ENCODE results near the gene EPDR1.
"Not testable (repeated sequence)": the region's sequence is repeated elsewhere in the genome, so short reads cannot be mapped to it uniquely, and the experiment has no call there.

Gene EPDR1

DNA sequence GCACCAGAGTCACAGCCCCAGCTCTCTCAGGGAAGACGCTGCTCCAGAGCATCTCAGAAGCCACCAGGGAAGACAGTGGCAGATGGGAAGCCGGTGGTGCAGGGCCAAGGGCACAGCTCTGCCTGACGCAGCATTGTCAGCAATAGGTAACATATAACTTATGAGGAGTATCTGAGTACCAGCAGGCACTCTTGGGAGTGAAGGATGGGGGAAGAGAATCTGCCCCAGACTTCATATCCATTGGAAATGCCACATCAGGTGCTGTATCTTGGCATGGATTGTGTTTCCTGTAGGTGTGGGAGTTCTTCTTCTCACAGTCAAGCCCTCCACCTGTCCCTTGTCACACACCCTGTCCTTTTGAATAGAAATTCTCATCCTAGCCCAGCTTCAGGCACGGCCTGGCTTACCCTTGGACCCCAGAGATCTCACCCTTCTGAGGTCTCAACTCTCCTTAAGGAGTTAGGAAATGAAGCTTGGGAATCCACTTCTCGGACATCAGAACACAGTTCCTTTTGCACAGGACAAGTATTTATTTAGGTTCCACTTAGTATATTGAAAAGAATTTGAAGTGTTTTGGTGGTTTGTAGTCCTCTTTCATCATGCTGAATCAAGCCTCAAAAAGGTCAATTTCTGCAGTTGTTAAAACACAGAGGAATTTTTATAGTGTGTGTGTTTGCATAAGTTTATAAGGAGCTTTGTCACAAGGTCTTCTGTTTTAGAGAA lies 9.9 kb downstream of the EPDR1 start:
- DNase-seq: no peak

DNA sequence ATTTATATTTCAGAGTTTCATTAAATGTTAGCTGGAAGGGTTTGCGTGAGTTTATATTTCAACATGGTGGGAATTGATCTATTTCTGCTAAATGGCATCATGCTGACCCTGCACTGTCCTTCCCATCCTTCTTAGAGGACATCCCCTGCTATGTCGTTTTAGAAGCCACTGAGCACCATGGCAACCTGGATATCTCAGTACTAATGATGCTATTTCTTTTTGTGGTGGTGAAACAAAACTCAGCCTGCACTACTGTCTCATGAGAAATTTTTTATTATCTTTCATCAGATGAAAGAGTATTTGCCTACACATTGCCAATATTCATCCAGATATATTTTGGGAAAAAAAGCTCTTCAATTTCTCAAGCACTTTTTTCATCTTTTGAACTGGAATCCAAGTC lies 12.1 kb downstream of the EPDR1 start:
- DNase-seq: no peak

DNA sequence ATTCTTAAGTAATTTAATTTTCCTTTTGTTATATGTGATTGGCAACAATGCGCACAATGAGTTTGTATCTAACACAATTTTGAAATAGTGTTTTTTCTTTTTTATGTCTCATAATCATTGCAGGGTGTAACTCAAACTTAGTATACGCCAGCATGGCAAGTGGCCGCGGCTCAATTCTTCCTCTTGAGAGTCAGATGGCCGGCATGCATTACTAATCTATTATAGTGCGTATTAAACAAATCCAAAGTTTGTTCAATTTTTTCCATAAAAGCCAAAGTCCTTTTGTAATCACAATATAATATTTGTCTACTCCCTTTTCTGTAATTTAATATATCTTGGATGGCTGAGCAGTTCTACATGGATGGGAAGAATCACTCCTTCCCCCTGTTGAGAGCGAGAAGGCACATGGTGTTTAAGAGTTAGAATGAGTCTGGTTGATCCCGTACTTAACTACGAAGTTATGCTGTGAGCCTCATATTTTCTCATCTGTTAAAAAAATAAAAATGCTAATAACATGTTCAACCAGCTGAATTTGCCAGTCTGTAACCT lies 12.7 kb downstream of the EPDR1 start:
- DNase-seq: no peak

DNA sequence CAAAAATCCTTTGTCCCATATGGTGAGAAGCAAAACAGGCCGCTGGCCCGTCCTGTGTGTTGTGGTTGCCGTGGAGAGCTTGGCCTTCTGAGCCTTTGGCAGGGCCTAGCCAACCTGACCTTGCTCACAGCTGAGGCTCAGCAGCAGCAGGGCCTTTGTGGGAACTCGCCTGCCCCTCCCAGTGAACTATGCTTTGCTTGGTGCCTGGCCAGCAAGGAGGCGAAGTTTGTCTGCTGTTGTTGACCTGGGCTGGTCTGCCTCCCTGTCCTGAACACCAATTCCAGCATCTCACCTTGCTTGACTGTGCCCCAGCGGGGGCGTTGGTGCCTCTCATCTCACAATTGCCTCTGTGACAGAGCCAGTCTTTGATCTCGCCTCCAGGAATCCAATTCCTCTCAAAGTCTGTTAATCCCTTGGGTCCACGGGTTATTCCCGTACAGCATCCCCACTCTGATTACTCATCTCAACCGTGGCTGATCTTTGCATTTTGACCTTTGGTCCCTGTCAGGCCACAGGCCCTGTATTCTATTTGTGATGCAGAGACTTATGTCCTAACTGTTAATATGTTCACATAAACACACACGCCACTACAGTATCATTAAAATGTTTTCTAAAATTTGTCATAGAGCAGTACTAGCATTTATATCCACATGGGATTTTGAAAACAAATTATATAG lies 22.6 kb downstream of the EPDR1 start:
- DNase-seq: no peak

DNA sequence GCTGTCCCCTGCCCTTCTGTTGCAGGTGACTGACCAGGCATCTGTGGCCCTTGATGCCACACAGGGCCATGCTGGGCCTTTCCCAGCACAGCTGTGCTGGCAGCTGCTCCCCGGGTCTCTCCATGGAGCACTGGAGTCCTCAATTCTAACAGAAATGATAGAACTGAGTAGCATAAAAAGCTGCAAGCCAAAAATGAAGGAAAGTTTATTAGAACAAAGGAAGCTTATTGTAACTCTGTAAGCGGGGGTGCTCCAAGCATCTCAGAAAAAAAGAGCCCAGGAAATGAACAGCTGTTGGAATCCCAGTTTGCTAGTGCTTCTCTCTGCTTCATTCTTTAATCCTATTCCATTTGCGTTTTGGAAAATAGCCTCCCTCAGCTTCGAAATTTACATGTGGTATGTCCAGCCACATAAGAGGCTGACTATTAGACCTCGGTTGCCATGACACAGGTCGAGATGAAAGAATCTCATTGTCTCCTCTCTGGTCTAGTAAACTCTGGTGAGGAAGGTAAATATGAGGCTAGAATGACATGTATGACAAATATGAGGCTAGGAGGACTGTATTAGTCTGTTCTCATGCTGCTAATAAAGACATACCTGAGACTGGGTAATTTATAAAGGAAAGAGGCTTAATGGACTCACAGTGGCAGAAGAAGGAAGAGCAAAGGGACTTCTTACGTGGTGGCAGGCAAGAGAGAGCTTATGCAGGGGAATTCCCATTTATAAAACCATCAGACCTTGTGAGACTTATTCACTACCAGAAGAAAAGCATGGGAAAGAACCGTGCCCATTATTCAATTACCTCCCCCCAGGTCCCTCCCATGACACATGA lies 23.7 kb downstream of the EPDR1 start:
- no peak for DNase-seq

DNA sequence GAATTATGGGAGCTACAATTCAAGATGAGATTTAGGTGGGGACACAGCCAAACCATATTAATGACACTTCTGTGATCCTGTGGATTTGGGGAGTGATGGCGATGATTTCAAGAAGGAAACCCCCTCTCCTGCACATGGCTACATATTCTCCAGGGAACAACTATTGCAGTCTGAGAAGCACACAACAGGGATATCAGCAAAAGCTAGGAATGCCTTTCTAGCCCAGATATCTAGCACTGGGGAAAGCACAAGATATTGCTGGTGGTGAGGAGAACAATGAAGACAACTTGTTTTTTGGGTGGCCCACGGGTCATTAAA lies 24.3 kb downstream of the EPDR1 start:
- DNase-seq: no peak

DNA sequence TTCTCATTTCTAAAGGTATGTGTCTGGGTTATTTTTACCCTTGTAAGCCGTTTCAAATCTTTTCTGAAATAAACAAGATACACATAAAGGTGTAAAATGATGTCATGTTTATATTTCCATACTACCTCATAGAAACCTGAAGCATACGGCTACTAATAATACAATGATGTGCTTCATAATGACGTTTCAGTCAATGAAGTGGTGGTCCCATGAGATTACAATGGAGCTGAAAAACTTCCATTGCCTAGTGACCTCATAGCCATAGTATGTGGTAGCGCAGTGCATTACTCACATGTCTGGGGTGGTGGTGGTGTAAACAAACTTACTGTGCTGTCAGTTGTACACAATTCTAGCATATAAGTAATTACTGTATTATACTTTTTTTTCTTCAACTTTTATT lies 24.9 kb downstream of the EPDR1 start:
- DNase-seq: no peak

DNA sequence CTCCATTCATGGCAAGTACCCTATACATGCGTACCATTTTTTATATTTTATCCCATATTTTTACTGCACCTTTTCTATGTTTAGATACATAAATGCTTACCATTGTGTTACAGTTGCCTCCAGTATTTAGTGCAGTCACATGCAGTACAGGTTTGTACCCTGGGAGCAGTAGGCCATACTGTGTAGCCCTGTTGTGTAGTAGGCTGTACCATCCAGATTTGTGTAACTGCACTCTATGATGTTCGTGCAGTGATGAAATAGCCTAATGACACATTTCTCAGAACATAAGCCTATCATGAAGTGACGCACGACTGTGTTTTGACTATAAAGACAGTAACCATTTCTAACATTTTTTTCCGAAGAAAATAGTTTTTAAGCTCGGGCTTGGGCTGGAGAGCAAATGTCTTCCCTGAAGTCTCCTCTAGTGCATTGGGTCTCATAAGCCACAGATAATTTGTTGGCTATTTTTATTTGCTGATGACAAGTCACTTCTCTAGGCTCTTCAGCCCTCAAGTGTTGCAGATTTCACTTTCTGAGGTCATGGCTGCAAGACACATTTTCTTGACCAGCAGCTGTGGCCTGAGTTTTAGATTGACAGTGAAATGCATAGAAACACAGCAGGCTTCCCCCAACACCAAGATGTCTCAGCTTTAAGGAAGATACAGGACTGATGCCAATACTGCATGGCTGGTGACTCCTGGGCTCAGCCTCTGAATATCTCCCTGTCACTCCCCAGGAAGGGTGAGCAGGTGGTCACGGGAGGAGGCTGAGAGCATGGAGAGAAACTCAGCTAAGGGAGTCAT lies 26.9 kb downstream of the EPDR1 start:
- no peak for DNase-seq

DNA sequence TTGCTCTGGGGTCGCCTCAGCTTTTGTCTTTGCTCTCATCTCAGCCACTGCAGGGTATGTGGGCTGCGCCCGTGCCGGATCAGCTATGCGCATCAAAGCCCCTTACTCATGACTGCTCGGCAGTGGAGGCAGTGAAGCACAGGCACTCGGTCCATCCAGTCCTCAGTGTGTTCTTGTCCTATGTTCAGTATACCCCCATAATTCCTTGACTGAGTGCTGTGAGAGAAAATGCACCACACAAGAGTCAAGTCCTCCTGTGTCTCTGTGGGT lies 27.4 kb downstream of the EPDR1 start:
- DNase-seq: no peak

DNA sequence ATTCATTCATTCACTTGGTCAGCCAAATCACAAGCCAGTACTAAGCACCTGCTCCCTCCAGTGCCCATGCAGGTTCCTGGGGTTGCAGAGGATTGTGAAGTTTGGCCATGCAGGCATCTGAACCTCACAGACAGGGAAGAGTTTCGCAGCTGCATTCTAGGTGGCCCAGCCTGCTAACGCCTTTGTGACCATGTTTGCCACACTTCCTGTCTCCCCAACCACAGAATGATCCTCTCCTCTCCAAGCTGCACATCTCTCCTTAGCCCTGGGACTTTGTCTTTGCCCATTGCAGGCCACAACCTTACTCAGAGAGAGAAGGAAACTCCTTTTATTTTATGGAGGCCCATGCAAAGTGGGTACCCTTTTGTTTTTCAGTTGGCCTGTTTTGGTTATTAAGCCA lies 31.8 kb downstream of the EPDR1 start:
- DNase-seq: peak in 1 of 2 donors; percentile 43

DNA sequence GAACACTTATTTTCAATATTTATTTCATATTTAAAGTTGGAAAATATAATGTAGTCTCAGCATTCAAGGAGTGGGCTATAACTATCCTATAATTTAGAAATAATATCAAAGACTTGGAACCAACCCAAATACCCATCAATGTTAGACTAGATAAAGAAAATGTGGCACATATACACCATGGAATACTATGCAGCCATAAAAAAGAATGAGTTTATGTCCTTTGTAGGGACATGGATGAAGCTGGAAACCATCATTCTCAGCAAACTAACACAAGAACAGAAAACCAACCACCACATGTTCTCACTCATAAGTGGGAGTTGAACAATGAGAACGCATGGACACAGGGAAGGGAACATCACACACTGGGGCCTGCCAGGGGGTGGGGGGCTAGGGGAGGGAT lies 33.8 kb downstream of the EPDR1 start:
- not testable (repeated sequence) for DNase-seq

DNA sequence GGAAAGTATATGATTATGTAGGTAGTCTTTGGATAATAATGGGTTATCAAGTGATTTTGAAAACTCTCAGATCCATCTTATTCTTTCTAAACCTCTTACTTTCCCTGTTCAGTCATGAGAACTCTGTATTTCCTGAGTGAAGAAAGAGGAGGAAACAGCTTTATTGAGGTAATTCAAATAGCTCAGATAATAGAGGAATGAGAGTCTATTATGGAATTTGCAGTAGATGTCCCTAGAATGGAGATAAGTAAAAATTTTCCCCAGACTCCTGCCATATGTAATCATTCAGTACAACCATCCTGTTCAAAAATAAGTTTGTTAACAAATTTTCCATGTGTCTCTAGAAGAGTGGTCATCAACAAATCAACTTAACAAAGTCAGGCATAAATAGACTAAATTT lies 36.4 kb downstream of the EPDR1 start:
- DNase-seq: no peak

DNA sequence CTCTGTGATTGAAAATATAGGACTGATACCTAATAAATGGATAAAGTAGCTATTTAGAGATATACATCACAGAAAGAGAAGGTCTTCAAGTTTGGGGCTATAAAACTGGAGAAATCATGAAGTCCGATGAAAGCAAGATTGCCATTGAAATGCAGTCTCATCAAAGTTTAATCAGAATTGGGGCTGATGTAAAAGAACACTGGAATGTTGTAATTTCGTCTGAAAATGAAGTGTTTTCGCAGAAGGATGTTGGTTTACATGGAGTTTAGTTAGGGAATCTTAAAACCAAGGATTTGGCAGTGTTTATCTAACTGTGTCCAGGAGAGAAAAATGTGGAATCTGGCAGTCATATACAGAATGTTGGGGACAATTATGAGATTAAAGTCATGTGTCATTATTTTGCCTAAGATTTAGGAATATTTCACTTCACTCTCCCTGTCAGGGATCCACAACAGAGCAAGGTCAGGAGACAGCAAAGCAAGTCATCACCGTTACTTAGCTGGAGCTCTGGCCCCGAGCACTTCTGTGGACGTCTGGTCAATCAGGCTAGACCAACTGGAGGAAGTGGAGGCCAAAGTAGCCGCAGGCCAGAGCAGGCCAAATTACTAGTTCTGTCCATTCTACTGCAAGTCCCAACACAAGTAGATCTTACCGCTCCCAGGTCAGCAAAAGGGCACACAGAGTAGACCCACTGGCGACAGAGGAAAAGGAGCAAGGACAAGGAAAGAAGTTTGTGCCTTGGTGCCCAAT lies 37.0 kb downstream of the EPDR1 start:
- no peak for DNase-seq

DNA sequence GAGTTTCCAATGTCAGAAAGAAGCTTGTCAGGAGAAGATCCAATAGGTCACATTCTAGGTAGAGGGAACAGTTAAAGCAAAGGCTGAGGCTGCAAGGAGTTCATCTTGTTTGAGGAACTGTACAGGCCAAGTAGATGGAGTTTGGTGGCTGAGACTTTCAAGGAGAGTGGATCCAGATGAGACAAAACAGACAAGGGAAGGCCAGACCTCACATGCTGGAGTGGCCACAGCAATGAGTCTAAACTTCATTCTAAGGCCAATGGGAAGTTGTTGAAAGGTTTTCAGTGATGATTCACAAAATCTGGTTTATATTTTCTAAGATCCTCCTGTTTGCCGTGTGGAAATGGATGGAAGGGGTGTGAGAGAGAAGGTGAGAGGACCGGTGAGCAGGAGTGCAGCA lies 40.0 kb downstream of the EPDR1 start:
- no peak for DNase-seq

DNA sequence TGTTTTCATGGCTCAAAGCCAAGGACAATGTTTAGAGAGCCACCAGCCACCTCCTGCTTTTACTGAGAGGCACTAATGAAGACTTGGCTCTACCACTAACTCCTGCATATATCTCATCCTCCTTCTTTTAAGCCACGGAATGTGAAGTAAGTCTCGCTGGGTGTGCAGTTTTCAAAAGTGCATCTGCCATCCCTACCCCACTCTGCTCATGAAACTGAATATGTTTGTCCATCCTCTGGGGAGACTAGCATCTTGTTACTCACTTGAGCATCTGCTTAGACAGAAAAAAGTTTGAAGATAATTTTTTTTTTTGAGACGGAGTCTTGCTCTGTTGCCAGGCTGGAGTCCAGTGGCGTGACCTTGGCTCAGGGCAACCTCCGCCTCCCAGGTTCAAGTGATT lies 40.8 kb downstream of the EPDR1 start:
- no peak for DNase-seq

DNA sequence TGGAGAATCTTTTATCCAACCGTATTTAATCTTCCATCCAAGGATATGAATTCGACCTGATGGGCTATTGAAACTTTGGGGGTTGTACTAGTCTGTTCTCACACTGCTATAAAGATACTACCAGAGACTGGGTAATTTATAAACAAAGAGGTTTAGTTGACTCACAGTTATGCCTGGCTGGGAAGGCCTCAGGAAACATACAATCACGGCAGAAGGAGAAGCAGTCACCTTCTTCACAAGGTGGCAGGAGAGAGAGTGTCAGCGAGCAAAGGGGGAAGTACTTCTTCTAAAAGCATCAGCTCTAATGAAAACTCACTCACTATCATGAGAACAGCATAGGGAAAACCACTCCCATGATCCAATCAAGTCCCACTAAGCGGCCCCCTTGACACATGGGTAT lies 43.8 kb downstream of the EPDR1 start:
- DNase-seq: no peak

DNA sequence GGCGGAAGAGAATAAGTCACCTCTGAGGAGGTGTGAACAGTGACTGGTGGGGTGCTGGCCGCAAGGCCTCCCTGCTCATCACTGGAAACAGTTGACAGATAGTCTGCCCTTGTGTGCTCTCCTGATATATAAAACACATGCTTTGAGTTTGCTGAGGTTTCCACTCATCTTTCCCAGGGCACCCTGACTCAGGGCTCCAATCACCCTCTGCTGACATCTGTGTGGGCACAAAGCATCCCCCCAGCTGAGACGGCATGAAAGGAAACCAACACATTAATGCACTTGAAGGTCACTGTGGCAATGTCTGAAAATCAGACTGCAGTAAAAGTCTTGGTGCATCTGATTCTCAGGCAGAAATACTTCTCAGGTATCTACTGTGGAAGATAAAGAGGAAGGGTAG lies 49.8 kb downstream of the EPDR1 start:
- no peak for DNase-seq

DNA sequence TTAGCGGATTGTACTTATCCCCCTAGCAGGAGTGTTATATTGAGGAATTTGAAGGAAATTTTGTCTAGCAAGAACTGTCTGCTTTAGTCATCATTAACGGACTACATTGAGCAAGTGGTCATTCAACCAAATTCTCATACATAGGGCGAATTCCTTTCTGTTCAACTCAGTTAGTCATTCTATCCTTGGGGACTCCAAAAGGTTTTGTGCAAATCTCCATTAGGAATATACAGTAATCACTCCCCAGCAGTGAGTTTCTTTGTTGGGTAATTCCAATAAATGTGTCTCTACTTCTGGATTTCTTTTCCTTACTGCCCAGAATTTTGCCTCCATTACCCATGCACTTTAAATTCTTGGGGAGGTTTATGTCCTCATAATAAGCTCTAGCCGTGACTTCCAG lies 51.1 kb downstream of the EPDR1 start:
- no peak for DNase-seq

DNA sequence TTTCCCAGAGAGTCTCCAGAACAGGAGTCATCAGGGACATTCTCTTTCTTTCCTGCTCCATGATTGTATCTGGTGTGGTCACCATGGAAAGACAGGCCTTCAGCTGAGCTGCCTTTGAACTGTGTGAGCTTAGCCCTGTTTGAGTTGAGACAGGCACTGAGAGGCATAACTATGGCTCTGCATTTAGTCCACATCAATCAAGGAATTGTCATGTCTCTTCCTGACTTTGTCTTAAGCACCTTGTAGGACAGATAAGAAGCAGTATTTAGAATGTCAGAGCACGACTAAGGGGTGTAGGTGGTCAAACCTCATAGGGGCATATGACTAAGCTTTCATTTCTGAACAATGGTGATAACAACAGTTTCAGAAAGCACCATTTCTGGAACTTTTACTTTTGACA lies 53.5 kb downstream of the EPDR1 start:
- peak in 1 of 2 donors; percentile 49 for DNase-seq

DNA sequence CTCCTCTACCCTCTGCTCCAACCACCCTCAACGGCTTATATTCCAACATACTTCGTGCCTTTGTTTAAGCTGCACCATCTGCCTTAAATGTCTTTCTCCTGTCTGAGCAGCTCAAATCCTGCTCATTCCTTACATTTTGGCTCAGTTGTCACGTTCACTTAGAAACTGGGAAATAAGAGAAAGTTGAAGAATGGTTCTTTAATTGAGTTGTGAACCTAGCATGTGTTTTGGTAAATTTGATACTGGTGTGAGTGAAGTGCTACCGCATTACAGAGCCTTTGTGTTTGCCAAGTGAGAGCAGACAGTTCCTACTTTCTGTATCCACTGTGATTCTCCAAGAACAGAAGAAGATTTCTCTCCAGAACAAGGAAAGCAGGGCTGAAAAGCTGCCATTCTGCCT lies 54.3 kb downstream of the EPDR1 start:
- no peak for DNase-seq

DNA sequence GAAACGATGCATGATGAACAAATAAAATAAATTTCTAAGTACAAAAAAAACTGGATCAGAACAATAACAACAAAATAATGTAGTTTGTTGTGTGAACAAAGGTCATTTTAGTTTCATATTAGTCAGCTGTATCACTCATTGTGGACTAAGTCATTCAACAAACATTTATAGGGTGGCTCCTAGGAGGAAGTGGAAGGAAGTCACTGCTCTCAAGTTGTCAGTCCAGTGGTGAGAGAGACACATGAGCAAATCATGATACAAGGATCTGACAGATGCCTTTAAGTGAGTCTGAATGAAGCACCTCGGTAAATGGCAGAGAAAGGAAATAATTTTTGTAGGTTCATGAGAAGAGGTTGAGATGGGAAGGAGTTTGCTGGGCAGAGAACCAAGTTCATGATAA lies 56.8 kb downstream of the EPDR1 start:
- DNase-seq: peak in 1 of 2 donors; percentile 66

DNA sequence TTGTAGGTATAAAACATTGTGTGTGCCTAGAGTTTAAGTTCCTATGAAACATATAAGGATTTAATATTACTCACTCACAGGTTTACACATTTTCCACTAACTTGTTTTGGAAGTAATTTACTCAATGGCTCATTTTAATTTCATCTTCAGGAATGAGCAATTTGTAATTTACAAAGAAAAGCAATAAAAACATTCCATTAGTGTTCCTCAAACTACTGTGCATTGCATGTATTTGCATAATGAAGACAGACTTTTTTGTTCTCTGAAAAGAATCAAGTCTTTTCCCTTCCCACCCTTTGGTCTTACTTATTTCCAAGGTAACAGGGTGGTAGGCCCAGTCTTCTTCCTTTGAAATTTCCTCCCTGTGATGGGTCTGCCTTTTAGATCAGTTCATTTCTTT lies 61.2 kb downstream of the EPDR1 start:
- no peak for DNase-seq

DNA sequence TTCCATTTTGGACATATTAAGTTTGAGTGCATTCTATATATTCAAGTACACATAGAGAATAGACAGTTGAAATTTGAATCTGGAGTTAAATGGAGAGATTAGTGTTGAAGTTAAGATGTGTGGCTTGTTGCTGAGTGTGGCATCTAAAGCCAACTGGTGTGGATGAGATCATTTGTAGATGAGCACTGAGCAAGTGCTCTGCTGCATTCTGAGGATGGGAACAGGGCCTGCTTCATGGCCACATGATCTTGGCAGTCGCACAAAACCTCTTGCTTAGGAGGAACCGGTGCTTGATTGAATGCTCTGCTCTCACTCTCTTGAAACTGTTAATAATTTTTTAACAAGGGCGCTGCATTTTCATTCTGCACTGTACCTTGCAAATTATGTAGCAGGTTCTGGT lies 62.0 kb downstream of the EPDR1 start:
- no peak for DNase-seq
